Islet precursor cell (in vitro differentiated cells): Measurements from ENCODE around the gene LIX1.
"Not testable (repeated sequence)": the region's sequence is repeated elsewhere in the genome, so short reads cannot be mapped to it uniquely, and the experiment has no call there.

ENCODE experiments used
- DNase-seq: peaks from one replicate; pipeline ENCODE4 v3.0.0-alpha.2; 2018

The LIX1 gene

DNA sequence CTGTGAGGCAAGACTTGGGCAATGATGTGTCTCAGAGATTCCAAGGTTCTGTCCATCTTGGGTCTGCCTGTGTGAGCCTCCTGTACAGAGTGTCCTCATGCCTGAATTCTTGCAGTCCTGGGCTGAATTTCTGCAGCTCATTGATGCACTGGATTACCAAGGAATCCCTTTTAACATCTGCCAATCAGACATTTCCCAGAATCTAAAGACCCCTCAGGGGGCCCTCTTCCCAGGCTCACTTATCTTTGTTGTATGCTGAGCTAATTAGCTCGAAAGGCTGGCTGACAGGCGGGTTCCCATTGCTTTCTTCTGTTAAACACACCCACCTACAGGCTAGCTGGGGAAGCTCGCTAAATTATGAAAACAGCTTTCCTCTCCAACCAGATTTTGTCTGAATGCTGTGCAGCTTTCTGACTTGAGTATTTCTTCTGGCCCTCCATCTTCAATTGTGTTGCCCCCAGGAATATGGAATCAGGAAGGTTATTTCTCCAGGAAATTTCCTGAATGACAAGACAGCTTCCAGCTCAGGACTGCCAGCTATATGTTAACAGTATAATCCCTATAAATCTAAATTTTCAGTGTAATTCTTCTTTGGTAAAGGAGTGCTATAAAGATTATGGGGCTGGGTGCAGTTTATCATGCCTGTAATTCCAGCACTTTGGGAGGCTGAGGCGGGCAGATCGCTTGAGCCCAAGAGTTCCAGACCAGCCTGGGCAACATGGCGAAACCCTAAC, at the start of gene LIX1:
Gene LIX1, minus strand, starts transcription at position 91 of the 734 bp plus-strand sequence. Its CDS starts 35 bp downstream, at position 56.
- DNase-seq, result peak; percentile 92

DNA sequence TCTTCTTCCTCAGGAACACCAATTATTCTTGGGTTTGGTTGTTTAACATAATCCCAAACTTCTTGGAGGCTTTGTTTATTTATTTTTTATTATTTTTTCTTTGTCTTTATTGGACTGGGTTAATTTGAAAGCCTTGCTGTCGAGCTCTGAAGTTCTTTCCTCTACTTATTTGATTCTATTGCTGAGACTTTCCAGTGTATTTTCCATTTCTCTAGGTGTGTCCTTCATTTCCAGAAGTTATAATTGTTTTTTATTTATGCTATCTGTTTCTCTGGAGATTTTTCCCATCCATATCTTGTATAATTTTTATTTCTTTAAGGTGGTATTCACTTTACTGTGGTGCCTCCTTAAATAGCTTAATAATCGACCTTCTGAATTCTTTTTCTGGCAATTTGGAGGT, 49.5 kb upstream of the LIX1 start:
- DNase-seq, result no peak

DNA sequence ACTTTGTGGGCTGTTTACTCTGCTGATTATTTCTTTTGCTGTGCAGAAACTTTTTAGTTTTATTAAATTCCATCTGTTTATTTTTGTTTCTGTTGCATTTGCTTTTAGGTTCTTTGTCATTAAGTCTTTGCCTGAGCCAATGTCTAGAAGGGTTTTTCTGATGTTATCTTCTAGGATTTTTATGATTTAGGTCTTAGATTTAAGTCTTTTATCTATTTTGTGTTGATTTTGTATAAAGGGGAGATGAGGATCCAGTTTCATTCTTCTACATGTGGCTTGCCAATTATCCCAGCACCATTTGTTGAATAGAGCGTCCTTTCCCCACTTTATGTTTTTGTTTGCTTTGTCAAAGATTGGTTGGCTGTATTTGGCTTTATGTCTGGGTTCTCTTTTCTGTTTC, 47.1 kb upstream of the LIX1 start:
- not testable (repeated sequence) for DNase-seq

DNA sequence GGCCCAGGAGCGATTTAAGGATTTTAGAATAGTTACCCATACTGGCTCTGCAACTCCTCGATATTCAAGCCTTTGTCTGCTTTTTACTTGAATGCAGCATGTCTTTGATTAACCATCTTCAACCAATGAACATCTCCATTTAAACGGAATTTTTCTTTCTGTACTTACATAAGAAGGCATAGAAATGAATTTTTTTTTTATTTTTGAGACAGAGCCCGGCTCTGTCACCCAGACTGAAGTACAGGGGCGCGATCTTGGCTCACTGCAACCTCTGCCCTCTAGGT, 41.5 kb upstream of the LIX1 start:
- no peak for DNase-seq

DNA sequence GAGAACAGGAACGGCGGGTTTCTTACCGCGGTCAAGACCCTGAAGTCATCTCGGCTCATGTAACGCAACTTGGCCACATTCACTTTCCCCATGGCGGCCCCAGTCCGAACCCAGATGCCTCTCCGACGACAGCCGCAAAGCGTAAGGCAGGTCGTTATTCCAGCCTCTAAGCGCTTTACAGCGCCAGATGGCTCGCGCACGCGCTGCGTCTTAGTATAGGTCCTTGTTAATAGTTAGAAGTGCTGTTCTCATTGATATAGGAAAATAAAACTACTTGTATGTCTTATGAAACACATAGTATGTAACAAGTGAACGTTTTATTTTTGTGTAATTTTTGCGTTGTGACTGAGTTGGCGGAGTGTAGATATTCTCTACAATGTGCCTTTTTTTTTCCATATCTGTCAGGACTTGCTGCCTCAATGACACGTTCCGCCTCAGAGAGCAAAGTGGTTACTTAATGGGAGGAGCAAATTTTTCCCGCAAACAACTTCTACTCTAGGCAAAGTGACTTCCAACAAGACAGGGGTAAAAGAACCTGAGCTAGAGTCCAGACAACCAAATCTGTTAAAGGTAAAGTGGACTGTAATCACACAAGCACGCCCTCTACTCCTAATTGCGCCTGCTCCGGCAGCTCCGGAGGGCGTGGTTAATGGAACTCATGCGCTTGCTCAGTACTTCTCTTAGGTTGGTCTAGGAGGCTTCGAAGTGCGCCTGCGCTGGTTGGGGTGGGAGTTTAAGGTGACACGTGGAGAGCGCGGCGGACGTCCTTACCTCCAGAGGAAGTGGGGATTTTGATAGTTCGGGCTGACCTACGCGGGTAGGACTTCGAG, 40.9 kb upstream of the LIX1 start, which contains the start of gene RIOK2:
Gene RIOK2, minus strand, starts transcription at position 148 of the 830 bp plus-strand sequence. Its CDS starts 56 bp downstream, at position 92.
- peak; percentile 97 for DNase-seq

DNA sequence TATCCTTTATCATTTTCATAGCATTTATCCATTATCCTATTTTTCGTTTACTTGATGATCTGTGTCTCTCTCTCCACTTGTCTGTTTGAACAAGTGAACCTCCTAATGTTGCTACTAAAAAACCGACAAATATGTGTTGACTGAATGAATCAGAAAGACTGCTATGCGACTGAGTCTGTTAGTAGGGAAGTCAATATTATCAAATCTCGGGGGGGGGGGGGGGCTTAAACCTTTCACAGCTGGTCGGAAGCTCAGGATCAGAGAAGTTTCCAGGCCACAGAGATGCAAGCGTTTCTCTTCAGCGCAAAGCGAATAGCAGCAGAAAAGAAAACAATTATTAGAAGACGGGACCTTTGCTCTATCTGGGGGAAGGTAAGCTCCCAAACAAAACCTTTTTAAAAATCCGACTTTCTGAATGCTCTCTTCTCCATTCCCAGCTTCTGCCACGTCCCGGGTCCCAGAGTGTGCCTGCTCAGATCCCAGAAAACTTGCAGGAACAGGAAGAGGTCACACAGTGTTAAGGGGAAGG, 40.2 kb upstream of the LIX1 start:
- DNase-seq, result no peak

DNA sequence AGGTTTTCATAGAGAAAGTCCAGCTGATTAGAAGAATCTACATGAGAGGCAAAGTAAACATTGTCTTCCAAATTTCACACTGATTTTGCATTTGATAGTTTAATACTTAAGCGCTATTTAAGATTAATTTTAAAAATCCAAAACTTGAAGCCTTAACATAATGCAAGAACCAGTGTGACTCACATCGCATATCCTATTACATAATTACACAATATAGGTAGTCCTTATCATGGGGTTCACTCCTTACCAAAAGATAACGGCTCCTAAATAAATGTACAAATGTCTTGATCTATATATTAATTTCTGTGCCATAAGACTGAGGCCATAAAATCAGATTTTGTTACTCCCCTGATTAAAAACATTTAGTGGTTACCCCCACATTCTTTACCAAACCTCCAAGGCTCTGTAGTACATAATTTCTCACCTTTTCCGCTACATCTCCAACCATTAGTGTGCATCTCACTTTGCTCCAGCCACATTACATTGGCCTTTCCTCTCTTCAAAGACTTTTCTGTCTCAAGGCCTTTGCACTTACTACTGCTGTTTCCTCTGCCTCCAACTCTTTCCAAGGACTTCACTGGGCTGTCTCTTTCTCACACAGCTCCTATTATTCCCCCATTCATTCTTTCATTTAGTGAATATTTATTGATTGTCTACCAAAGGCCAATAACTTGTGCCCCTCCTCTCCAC, 39.6 kb upstream of the LIX1 start:
- no peak for DNase-seq

DNA sequence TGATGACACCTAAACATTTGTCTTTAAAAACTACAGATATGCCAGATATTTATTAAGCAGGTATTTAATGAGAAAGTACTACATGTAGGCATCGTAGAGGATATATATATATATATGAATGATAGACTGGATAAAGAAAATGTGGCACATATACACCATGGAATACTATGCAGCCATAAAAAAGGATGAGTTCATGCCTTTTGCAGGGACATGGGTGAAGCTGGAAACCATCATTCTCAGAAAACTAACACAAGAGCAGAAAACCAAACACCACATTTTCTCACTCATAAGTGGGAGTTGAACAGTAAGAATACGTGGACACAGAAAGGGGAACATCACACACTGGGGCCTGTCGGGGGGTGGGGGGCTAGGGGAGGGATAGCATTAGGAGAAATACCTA, 37.0 kb upstream of the LIX1 start:
- not testable (repeated sequence) for DNase-seq

DNA sequence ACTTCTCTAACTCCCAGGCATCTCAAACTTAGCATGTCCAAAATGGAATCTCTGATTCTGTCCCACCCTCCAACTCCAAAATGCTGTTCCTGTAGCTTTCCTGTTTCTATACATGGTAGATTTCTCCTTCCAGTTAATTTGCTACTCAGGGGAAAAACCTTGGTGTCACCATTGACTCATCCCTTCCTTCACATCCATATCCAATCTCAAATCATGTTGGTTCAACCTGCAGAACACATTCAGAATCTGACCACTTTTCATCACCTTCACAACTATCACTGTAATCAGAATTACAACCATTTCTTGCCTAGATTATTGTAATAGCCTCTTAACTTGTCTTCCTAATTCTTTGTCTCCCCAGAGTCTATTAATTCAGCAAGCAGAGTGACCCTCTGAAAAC, 29.8 kb upstream of the LIX1 start:
- DNase-seq, result no peak

DNA sequence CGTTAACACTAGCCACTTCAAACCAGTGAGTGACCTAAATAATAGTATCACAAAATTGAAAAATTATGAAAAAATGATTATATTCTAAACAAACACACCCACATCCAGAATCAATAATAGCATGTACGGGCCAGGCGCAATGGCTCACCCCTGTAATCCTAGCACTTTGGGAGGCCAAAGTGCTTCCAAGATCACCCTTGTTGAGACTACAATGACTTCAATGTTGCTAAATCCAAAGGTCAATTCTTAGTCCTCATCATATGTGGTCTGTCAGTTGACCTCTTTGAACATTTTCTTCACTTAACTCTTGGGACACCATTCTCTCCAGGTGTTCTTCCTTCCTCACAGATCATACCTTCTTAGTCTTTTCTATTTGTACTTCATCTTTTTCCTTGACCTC, 29.3 kb upstream of the LIX1 start:
- no peak for DNase-seq

DNA sequence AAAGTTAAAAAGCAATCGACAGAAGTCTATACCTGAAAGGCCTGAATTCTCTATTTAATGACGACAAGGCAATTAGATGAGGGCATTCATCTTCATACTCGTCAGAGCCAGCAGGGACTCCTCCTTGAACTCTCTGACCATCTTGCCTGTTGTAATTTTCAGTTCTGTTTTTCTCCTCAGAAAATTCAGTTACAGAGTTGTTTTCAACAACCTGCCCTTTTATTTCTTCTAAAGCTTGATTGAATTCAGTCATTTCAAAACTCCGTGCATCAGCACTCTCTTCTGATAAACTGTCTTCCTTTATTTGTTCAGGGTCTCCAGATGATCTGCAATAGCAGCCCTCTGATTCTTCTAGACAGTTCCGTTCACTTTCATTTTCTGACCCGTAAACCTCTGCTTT, 25.0 kb upstream of the LIX1 start:
- DNase-seq, result no peak

DNA sequence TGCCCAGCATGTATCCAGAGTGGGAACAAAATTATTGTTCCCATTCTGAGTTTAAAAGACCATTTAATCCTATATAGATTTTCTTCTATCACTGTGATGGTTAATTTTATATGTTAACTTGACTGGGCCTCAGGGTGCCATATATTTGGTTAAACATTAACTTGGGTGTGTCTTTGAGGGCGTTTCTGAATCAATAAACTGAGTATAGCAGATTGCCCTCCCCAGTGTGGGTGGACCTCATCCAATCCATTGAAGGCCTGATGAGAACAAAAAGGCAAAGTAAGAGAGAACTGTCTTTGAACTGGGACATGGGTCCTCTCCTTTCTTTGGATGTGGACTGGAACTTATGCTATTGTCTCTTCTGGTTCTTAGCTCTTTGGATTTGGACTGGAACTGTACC, 23.3 kb upstream of the LIX1 start:
- DNase-seq, result no peak

DNA sequence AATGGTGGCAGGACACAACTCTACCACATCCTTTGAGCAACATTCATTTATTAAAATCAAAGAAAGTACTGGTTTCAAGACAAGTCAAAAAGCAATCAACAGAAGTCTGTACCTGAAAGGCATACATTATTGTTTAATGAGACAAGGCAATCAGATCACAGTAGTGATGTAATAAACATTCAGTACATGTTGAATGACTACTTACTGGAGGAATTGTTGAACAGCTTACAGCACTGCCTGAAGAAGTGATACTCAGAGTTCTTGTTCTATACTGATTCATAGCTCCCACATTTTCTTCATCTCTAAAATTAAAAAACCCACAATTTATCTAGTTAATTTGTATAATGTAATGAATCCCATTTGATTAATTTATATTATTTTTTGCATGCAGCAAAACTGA, 22.4 kb upstream of the LIX1 start:
- DNase-seq, result no peak

DNA sequence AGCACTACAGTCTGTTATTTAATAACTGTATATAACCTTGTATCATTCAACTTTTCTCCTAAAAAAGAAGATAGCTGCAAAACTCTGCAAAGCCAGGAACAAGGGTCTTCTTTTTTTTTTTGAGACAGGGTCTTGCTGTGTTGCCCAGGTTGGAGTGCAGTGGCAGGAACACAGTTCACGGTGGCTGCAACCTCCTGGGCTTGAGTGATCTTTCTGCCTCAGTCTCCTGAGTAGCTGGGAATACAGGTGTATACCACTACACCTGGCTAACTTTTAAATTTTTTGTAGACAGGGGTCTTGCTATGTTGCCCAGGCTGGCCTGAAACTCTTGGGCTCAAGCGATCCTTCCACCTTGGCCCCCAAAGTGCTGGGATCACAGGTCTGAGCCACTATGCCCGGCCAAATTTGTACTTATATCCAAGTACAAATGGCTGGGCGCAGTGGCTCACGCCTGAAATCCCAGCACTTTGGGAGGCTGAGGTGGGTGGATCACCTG, 21.4 kb upstream of the LIX1 start:
- DNase-seq, result no peak

DNA sequence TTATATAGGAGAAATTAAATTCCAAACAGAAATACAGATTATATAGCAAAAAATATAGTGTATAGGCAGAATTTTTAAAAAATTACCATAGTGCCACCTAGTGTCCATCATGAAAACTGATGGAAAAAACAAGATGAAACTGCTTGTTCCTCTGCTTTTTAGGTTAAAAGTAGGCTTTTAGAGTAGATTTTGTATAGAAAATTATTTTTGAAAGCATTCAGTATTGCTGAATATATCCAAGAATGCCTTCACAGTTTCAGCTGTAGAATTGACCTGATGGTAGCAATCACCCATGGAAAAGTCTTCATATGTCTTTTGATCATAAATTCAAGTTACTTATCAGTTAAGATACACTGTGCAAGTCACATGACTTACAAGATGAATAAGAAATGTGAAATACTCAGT, 21.0 kb upstream of the LIX1 start:
- no peak for DNase-seq

DNA sequence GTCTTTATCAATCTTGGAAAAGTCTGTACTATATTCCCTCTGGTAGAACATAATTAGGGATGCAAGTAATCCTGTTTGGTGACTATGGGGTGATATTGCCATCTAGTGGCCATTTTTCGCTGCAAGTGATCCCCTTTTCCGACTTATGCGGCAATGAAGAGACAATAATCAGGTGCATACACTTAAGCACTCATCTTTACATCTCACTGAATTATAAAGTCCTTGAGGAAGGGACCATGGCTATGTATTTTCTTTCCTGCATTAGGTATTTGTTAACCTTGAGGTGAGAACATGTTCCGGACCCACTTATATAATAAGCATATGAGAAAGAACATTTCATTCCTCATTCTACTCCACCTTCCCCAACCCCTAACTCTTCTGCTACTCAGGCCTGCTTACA, 19.6 kb upstream of the LIX1 start:
- peak; percentile 78 for DNase-seq

DNA sequence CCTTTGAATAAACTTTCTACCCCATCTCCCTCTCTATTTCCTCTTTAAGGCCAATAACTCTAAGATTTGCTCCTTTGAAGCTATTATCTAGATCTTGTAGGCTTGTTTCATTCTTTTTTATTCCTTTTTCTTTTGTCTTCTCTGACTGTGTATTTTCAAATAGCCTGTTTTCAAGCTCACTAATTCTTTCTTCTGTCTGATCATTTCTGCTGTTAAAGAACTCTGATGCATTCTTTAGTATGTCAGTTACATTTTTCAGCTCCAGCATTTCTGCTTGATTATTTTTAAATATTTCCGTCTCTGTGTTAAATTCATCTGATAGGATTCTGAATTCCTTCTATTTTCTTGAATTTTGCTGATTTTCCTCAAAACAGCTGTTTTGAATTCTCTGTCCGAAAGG, 15.3 kb upstream of the LIX1 start:
- no peak for DNase-seq

DNA sequence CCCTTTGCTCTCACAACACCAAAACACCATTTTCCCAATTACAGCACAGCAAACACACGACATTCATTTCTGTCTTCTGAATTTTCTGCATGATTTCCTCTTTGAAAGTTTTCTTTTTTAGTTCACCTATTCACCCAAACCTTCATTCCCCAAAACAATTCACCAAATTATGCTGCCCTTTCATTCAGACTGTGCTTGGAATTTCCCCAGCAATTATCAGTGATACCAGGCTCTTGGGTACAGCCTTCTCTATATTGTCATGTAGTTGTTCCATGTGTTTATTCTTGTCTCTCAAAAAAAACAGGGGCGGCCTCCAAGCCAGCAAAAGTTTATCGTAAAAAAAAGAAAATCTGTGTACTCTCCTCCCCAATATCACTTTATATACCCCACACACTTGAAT, 9.0 kb upstream of the LIX1 start:
- no peak for DNase-seq

DNA sequence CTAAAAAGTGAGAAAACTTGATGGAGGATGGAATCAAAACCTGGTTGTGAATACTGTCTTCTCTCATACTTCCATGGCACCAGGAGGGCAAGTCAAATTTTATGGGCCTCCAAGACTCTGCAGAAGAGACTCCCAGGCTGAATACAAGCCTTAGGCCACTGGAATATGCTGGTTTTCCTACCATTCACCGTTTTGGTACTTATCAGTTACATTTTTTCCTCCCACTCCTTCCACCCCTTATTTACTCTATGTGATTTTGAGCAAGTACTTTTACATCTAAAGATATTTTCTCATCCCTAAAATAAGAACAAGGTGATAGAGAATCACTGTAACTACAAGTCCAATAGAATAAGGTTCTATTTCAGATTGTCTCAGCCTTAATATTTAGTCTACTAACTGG, 8.0 kb upstream of the LIX1 start:
- DNase-seq, result no peak

DNA sequence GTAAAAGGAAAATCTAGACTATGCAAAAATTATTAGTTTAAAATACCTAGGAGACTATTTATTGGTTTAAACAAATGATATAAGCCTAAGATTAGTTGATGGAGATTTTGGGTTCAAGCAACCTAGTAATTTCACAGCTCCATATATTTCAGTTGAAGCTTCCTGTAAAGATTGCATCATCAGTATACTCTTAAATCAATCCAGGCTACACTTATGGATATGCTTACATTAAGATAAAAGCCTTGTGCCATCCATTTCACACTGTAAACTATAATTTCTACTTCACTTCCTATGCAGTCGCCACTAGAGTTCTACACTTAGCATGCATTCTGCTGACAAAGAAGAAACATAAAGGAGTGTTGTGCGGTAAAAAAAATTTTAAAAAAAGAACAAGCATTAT, 7.3 kb upstream of the LIX1 start:
- no peak for DNase-seq

DNA sequence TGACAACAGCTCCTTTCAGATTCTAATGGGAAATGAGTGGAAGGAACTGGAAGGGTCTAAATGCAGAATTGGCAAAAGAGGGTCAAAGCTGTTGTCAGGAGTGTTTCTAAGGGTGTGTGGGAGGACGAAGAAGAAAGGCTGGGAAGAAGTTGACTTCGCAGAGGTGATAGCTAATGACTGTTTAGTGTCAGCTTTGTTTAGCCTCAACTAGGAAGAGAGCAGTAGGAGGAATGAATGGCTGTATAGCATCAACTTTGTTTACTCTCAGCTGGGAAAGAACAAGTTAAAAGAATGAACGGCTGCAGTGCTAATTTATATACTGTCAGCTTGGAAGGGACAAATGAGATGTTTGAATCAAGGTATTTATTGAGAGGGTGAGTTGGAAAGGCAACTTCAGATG, 5.9 kb upstream of the LIX1 start:
- DNase-seq, result no peak

DNA sequence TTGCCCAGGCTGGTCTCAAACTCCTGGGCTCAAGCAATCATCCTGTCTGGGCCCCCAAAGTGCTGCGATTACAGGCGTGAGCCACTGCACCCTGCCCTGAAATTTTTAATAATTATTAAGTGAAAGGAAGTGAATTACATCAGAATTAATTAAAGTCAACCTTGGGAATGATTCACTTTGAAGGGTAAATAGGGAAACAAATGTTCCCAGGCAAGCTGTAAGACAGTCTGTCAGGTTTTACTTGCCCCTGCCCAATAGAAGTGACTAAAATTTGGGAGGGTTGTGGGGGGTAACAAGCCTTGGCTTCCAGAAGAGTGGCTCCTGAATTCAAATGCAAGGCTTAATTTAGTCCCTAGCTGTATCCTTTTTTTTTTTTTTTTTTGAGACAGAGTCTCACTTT, 1.3 kb upstream of the LIX1 start:
- no peak for DNase-seq

DNA sequence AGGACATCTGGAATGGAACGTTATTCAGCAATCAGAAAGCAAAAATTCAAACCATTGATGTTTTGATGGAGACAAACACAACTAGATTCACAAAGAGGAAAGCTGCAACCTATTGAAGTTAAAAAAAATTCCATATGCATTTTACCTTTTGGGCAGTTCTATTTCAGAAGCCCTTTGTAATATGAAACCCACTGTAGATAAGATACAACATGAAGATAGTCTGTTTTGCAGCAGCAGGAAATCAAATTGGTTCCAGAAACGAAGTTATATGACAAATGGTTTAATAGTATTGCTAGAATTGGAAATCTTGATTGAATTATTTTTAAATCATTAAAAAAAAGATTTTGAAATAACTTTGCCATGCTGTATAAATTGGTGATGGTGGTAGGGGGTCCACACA, 872 bp downstream of the LIX1 start:
- DNase-seq, result no peak

DNA sequence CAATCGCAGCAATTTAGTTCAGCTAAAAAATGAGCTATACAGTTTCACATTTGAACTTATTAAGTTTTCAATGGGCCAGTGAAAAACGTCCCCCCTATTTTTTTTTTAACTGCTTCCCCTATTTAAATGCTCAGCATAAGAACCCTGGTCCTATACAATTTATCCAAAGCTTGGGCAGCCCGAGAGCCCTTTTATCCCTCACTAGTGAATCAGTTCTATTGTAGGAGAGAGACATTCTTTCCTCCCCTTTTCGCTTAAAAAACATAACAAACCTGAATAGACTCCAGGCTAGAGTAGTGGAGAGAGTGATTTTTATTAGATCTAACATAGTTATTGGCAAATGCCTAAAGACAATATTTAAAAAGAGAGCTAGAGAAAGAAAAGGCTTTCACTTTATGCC, 1.4 kb downstream of the LIX1 start:
- DNase-seq, result no peak
